Sciatic nerve (tissue), 2 donors: ENCODE results near the gene HAP1. TPM values are rescaled to one million over a fixed set of nuclear protein-coding genes. Genes with fewer than 3 reads are reported as not detected.
"Not testable (repeated sequence)": the region's sequence is repeated elsewhere in the genome, so short reads cannot be mapped to it uniquely, and the experiment has no call there.

Experiments
- ATAC-seq: fragments of 200-7000 bp; cut with Tn5 transposase; one replicate; pipeline ENCODE4 v1.9.1; 2020; ENCODE audit warnings: mild to moderate bottlenecking, moderate library complexity
- DNase-seq: peaks from one replicate; pipeline ENCODE4 v3.0.0-alpha.2; 2020; ENCODE audit warnings: low spot score
- intact Hi-C: fragments of 100-400 bp; cut with DNase I; formaldehyde crosslinking; loops from one replicate; pipeline ENCODE4 v1.14.2; 2022
- total RNA-seq: library from RNA; stranded (reverse); fragmentation: NEBNext Ultra II Directional; extraction: Animal tissue kit (Norgen Biotek cat#: 25700); gene quantifications from one replicate; pipeline ENCODE4 v1.2.1, GENCODE V29; 2021
- donor health status: DM: no; HTN: no; CAD: no.
- donor health status: DM: no; HTN: no; CAD: no.

The HAP1 gene
- 0.09 TPM for total RNA-seq

GRCh38 chr17:41734139-41734948, at the start of gene HAP1:
TSS of gene HAP1 (minus strand) at chr17:41734643. CDS start at chr17:41734634, 9 bp downstream.
- intact Hi-C loops = no loop called here
- peak; percentile 19 for ATAC-seq
- no peak for DNase-seq

- ATAC-seq = no peak
- intact Hi-C loops = no loop called here
- DNase-seq = no peak
Observed at GRCh38 chr17:41782142-41782541, 47.7 kb upstream of the HAP1 start.

- ATAC-seq = no peak
- intact Hi-C loops = no loop called here
- DNase-seq = no peak
Observed at GRCh38 chr17:41781404-41782110, 47.1 kb upstream of the HAP1 start.

- ATAC-seq = no peak
- no peak for DNase-seq
- intact Hi-C loops = no loop called here
Observed at GRCh38 chr17:41779954-41780353, 45.5 kb upstream of the HAP1 start.

GRCh38 chr17:41777574-41778188, 43.2 kb upstream of the HAP1 start:
- intact Hi-C loops = no loop called here
- peak; percentile 91 for ATAC-seq
- DNase-seq = peak; percentile 88

GRCh38 chr17:41777157-41777573, 42.7 kb upstream of the HAP1 start:
- peak; percentile 65 for ATAC-seq
- DNase-seq = peak; percentile 69
- intact Hi-C loops = no loop called here

- DNase-seq, ATAC-seq, intact Hi-C loops: not testable (repeated sequence)
Observed at GRCh38 chr17:41776262-41776900, 41.9 kb upstream of the HAP1 start.

GRCh38 chr17:41775394-41776226, 41.2 kb upstream of the HAP1 start:
- DNase-seq (no peak), ATAC-seq (no peak)
- intact Hi-C loops = no loop called here

- ATAC-seq = peak; percentile 13
- no peak for DNase-seq
- intact Hi-C loops = no loop called here
Observed at GRCh38 chr17:41773731-41774193, 39.3 kb upstream of the HAP1 start.

GRCh38 chr17:41773190-41773588, 38.7 kb upstream of the HAP1 start:
- no peak for ATAC-seq
- DNase-seq = no peak
- intact Hi-C loops = no loop called here

GRCh38 chr17:41772586-41773189, 38.2 kb upstream of the HAP1 start:
- no peak for ATAC-seq
- DNase-seq = no peak
- intact Hi-C loops = no loop called here

GRCh38 chr17:41772218-41772585, 37.8 kb upstream of the HAP1 start:
- DNase-seq (no peak), ATAC-seq (no peak)
- intact Hi-C loops = no loop called here

GRCh38 chr17:41771389-41772206, 37.2 kb upstream of the HAP1 start:
- intact Hi-C loops = no loop called here
- no peak for ATAC-seq
- no peak for DNase-seq

- intact Hi-C loops = no loop called here
- ATAC-seq (no peak), DNase-seq (no peak)
Observed at GRCh38 chr17:41769985-41770384, 35.5 kb upstream of the HAP1 start.

- intact Hi-C loops = no loop called here
- DNase-seq = no peak
- no peak for ATAC-seq
Observed at GRCh38 chr17:41769346-41769862, 35.0 kb upstream of the HAP1 start.

GRCh38 chr17:41768682-41769288, 34.3 kb upstream of the HAP1 start:
- intact Hi-C loops = no loop called here
- no peak for DNase-seq
- no peak for ATAC-seq
